Sigmoid colon (tissue), 4 donors: ENCODE results near the gene LCE2A.
"Not testable (repeated sequence)": the region's sequence is repeated elsewhere in the genome, so short reads cannot be mapped to it uniquely, and the experiment has no call there.

ENCODE experiments used
- CTCF ChIP-seq, 4 experiments: fragments of 450-650 bp in 3 of 4; fragments of 200-600 bp in 1 of 4; IDR thresholded peaks; one replicate each; pipeline ENCODE4 v1.5.1; 2016 to 2019; ENCODE audit warnings: antibody characterized with exemption in 4 of 4, mild to moderate bottlenecking in 3 of 4, moderate library complexity in 2 of 4
- EP300 ChIP-seq, 4 donors: sonication (generic); formaldehyde crosslinking; IDR thresholded peaks; one replicate each; pipeline ENCODE4 v1.6.1; 2017; ENCODE audit warnings: antibody characterized with exemption in 4 of 4
- POLR2A ChIP-seq, 2 donors: fragments of 450-650 bp; IDR thresholded peaks; one replicate each; pipeline ENCODE4 v1.6.1; 2016; ENCODE audit warnings: antibody characterized with exemption in 2 of 2, mild to moderate bottlenecking in 2 of 2, moderate library complexity in 2 of 2

GRCh38 chr1:152666171-152666570 lies 32.0 kb upstream of the LCE2A start:
- TF ChIP-seq CTCF, POLR2A, EP300 (IDR thresholded peaks at IDR 0.05): not testable (repeated sequence)
